HepG2 (cell line): ENCODE data around the gene YY1. TPM values are rescaled to one million over a fixed set of nuclear protein-coding genes. Genes with fewer than 3 reads are reported as not detected.

Experiments
- CEBPB ChIP-seq: IDR thresholded peaks from 2 replicates; pipeline ENCODE4 v1.6.1; 2011; ENCODE audit warnings: low read depth, low read length, improper control_type of control experiment, borderline replicate concordance
- EEA1 ChIP-seq: sonication (generic); formaldehyde crosslinking; IDR thresholded peaks from 2 replicates; pipeline ENCODE4 v1.5.1; 2020; ENCODE audit warnings: mild to moderate bottlenecking, missing genetic modification reagents, borderline replicate concordance
- IRF2 ChIP-seq: IDR thresholded peaks from 2 replicates; pipeline ENCODE4 v1.6.1; 2018; ENCODE audit warnings: missing genetic modification reagents, missing compliant biosample characterization
- KDM5B ChIP-seq: sonication (generic); formaldehyde crosslinking; IDR thresholded peaks from 2 replicates; pipeline ENCODE4 v1.4.0; 2020; ENCODE audit warnings: missing genetic modification reagents, mild to moderate bottlenecking, borderline replicate concordance
- MTF1 ChIP-seq: sonication (generic); formaldehyde crosslinking; IDR thresholded peaks from 2 replicates; pipeline ENCODE4 v1.5.0; 2020; ENCODE audit warnings: missing genetic modification reagents
- NPAS2 ChIP-seq: sonication (generic); formaldehyde crosslinking; IDR thresholded peaks from 2 replicates; pipeline ENCODE4 v1.8.0; 2022; ENCODE audit warnings: mild to moderate bottlenecking, missing genetic modification reagents, borderline replicate concordance
- POLR2AphosphoS5 ChIP-seq: IDR thresholded peaks from 2 replicates; pipeline ENCODE4 v1.6.1; 2012; ENCODE audit warnings: low read depth, low read length
- RARG ChIP-seq: sonication (generic); formaldehyde crosslinking; IDR thresholded peaks from 2 replicates; pipeline ENCODE4 v1.4.0; 2020; ENCODE audit warnings: low read depth, mild to moderate bottlenecking, missing genetic modification reagents
- REPIN1 ChIP-seq: sonication (generic); formaldehyde crosslinking; IDR thresholded peaks from 2 replicates; pipeline ENCODE4 v1.8.0; 2022; ENCODE audit warnings: missing genetic modification reagents, low read depth, mild to moderate bottlenecking, borderline replicate concordance
- SKI ChIP-seq: fragments of 450-650 bp; IDR thresholded peaks from one replicate; pipeline ENCODE4 v1.6.1; 2018; ENCODE audit warnings: mild to moderate bottlenecking; ENCODE audit not compliant: partially characterized antibody
- SMAD9 ChIP-seq: sonication (generic); formaldehyde crosslinking; IDR thresholded peaks from 2 replicates; pipeline ENCODE4 v1.5.1; 2020; ENCODE audit warnings: mild to moderate bottlenecking, missing genetic modification reagents
- ZNF101 ChIP-seq: sonication (generic); formaldehyde crosslinking; IDR thresholded peaks from 2 replicates; pipeline ENCODE4 v1.4.0; 2020; ENCODE audit warnings: mild to moderate bottlenecking, low read depth, missing genetic modification reagents, borderline replicate concordance
- ZNF3 ChIP-seq: IDR thresholded peaks from 2 replicates; pipeline ENCODE4 v1.7.0; 2017; ENCODE audit warnings: inconsistent platforms
- ZNF563 ChIP-seq: sonication (generic); formaldehyde crosslinking; IDR thresholded peaks from 2 replicates; pipeline ENCODE4 v1.8.0; 2022; ENCODE audit warnings: mild to moderate bottlenecking, moderate library complexity, missing genetic modification reagents
- polyA plus RNA-seq, 8 experiments: library from polyadenylated mRNA; depleted of rRNA in 3 of 8; stranded (reverse) in 7 of 8; unstranded in 1 of 8; fragments of >200 nt; fragmentation: Illumina TruSeq in 4 of 8; extraction: Trizol in 4 of 8; gene quantifications; 2 replicates each; pipeline versions ENCODE4 v1.2.1 to v1.2.3, GENCODE V29; 2011 to 2016; ENCODE audit warnings: low read depth in 4 of 8, missing spikeins in 1 of 8, mixed read lengths in 1 of 8; ENCODE audit not compliant: insufficient read depth in 1 of 8
- total RNA-seq, 5 experiments: library from RNA; depleted of rRNA; stranded (reverse); fragments of >200 nt; fragmentation: Illumina TruSeq; extraction: Trizol; gene quantifications; 2 replicates each; pipeline ENCODE4 v1.2.3, GENCODE V29; 2016; ENCODE audit warnings: low read depth in 1 of 5
- TF ChIP-seq, protein P1 (sequence below): sonication (generic); formaldehyde crosslinking; IDR thresholded peaks from 2 replicates; pipeline ENCODE4 v1.4.0; 2020; ENCODE audit warnings: missing genetic modification reagents, mild to moderate bottlenecking, borderline replicate concordance
- TF ChIP-seq, protein P2 (sequence below): sonication (generic); formaldehyde crosslinking; IDR thresholded peaks from 2 replicates; pipeline ENCODE4 v1.8.0; 2022; ENCODE audit warnings: missing genetic modification reagents, mild to moderate bottlenecking, inconsistent platforms, borderline replicate concordance
- TF ChIP-seq, protein P3 (sequence below): fragments of 450-650 bp; IDR thresholded peaks from 2 replicates; pipeline ENCODE4 v1.6.1; 2017
- TF ChIP-seq, protein P4 (sequence below): sonication (generic); formaldehyde crosslinking; IDR thresholded peaks from 2 replicates; pipeline ENCODE4 v1.8.0; 2022; ENCODE audit warnings: low read depth, missing genetic modification reagents
- TF ChIP-seq, protein P5 (sequence below): sonication (generic); formaldehyde crosslinking; IDR thresholded peaks from 2 replicates; pipeline ENCODE4 v1.4.0; 2020; ENCODE audit warnings: missing genetic modification reagents, borderline replicate concordance

The YY1 gene
- total and polyA plus RNA-seq, 2 of the 13 experiments (the other 11 are each of a cell fraction or from before 2014, with no cell fraction given): 29.4 to 68.1 TPM

DNA sequence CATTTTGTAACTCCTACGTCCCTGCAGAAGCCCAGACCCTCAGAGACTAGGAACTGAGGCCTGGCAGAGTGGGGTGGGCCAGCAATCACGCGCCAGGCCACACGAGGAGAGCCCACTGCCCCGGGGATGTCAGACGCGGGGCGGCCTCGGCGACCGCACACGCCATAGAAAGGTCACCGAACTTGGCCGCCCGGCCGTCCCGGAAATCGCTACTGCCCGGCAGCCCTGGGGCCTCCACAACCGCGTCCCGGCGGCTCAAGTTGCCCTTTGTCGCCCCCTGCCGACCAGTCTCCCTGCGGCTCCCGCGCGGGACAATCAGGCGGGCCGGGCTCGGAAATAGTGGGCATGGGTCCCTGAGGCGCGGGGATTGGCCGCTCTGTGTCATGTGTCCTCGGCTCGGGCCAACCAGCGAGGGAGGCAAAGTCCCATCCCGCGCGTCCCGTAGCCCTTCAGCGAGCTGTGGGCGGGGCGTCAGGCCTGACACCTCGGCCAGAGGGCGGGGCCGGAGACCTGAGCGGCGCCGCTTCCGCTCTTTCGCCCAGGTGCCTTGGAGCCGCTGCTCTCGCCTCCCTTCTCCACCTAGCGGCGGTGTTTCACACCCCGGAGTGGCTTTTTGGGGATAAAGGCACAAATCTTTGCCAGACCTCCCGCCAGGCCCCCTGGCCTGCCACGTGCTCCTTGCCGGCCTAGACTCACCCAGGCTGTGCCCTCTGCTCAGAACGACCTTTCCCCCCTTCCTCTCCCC is 46.1 kb upstream of the YY1 start (continued):
- TF ChIP-seq, protein P1, sequence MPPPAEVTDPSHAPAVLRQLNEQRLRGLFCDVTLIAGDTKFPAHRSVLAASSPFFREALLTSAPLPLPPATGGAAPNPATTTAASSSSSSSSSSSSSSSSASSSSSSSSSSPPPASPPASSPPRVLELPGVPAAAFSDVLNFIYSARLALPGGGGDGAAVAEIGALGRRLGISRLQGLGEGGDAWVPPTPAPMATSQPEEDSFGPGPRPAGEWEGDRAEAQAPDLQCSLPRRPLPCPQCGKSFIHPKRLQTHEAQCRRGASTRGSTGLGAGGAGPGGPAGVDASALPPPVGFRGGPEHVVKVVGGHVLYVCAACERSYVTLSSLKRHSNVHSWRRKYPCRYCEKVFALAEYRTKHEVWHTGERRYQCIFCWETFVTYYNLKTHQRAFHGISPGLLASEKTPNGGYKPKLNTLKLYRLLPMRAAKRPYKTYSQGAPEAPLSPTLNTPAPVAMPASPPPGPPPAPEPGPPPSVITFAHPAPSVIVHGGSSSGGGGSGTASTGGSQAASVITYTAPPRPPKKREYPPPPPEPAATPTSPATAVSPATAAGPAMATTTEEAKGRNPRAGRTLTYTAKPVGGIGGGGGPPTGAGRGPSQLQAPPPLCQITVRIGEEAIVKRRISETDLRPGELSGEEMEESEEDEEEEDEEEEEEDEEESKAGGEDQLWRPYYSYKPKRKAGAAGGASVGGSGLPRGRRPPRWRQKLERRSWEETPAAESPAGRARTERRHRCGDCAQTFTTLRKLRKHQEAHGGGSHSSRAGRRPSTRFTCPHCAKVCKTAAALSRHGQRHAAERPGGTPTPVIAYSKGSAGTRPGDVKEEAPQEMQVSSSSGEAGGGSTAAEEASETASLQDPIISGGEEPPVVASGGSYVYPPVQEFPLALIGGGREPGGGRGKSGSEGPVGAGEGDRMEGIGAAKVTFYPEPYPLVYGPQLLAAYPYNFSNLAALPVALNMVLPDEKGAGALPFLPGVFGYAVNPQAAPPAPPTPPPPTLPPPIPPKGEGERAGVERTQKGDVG (CRISPR knock-in tag): peak; percentile 76; the same call in 1 of the 2 replicates
- TF ChIP-seq CEBPB: no peak
- no peak for TF ChIP-seq SMAD9 (CRISPR knock-in tag)
- TF ChIP-seq NPAS2 (CRISPR knock-in tag): no peak
- TF ChIP-seq KDM5B (CRISPR knock-in tag): peak; percentile 94; the same call in 1 of the 2 replicates
- TF ChIP-seq POLR2AphosphoS5: peak; percentile 55
- no peak for TF ChIP-seq ZNF3 (CRISPR knock-in tag)
- no peak for TF ChIP-seq RARG
- TF ChIP-seq IRF2 (CRISPR knock-in tag): peak; percentile 83; the same call in 1 of the 2 replicates
- TF ChIP-seq MTF1: no peak
- TF ChIP-seq ZNF563 (CRISPR knock-in tag): peak; percentile 94
- TF ChIP-seq ZNF101: no peak
- TF ChIP-seq EEA1 (CRISPR knock-in tag): no peak
- TF ChIP-seq SKI: peak; percentile 83
- TF ChIP-seq REPIN1 (CRISPR knock-in tag): peak; percentile 94; the same call in 1 of the 2 replicates
- TF ChIP-seq, protein P2, sequence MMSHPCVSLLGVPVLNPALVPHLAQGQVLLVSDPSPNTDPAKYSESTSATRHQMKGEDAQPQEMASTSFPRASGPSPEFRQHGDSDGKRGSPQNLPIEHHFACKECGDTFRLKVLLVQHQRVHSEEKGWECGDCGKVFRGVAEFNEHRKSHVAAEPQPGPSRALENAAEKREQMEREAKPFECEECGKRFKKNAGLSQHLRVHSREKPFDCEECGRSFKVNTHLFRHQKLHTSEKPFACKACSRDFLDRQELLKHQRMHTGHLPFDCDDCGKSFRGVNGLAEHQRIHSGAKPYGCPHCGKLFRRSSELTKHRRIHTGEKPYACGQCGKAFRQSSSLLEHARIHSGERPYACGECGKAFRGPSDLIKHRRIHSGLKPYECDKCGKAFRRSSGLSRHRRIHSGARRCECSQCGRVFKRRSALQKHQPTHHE (CRISPR knock-in tag): peak; percentile 81; the same call in 1 of the 2 replicates
- TF ChIP-seq, protein P3, sequence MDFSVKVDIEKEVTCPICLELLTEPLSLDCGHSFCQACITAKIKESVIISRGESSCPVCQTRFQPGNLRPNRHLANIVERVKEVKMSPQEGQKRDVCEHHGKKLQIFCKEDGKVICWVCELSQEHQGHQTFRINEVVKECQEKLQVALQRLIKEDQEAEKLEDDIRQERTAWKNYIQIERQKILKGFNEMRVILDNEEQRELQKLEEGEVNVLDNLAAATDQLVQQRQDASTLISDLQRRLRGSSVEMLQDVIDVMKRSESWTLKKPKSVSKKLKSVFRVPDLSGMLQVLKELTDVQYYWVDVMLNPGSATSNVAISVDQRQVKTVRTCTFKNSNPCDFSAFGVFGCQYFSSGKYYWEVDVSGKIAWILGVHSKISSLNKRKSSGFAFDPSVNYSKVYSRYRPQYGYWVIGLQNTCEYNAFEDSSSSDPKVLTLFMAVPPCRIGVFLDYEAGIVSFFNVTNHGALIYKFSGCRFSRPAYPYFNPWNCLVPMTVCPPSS: no peak
- TF ChIP-seq, protein P4, sequence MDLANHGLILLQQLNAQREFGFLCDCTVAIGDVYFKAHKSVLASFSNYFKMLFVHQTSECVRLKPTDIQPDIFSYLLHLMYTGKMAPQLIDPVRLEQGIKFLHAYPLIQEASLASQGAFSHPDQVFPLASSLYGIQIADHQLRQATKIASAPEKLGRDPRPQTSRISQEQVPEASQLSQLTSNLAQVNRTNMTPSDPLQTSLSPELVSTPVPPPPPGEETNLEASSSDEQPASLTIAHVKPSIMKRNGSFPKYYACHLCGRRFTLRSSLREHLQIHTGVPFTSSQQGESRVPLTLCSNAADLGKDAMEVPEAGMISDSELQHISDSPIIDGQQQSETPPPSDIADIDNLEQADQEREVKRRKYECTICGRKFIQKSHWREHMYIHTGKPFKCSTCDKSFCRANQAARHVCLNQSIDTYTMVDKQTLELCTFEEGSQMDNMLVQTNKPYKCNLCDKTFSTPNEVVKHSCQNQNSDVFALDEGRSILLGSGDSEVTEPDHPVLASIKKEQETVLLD (CRISPR knock-in tag): peak; percentile 74; the same call in 1 of the 2 replicates
- TF ChIP-seq, protein P5, sequence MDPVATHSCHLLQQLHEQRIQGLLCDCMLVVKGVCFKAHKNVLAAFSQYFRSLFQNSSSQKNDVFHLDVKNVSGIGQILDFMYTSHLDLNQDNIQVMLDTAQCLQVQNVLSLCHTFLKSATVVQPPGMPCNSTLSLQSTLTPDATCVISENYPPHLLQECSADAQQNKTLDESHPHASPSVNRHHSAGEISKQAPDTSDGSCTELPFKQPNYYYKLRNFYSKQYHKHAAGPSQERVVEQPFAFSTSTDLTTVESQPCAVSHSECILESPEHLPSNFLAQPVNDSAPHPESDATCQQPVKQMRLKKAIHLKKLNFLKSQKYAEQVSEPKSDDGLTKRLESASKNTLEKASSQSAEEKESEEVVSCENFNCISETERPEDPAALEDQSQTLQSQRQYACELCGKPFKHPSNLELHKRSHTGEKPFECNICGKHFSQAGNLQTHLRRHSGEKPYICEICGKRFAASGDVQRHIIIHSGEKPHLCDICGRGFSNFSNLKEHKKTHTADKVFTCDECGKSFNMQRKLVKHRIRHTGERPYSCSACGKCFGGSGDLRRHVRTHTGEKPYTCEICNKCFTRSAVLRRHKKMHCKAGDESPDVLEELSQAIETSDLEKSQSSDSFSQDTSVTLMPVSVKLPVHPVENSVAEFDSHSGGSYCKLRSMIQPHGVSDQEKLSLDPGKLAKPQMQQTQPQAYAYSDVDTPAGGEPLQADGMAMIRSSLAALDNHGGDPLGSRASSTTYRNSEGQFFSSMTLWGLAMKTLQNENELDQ: no peak
